Mesenchymal stem cell (in vitro differentiated cells and primary cell): ENCODE results near the gene CDHR2.

Experiments
- DNase-seq: peaks from one replicate; pipeline ENCODE4 v3.0.0-alpha.2; 2013
- H2AFZ ChIP-seq: one replicate; pipeline ENCODE4 v1.6.1; 2013; ENCODE audit warnings: low read depth, mild to moderate bottlenecking, control low read depth, inconsistent platforms, low read length, moderate library complexity
- H2AK5ac ChIP-seq: 2 replicates; pipeline ENCODE4 v1.6.1; 2013; ENCODE audit warnings: low read length, moderate library complexity, mild to moderate bottlenecking, inconsistent platforms; ENCODE audit not compliant: severe bottlenecking
- H2BK120ac ChIP-seq: one replicate; pipeline ENCODE4 v1.6.1; 2013; ENCODE audit warnings: low read depth, mild to moderate bottlenecking, inconsistent platforms, low read length, moderate library complexity
- H2BK12ac ChIP-seq, 2 experiments: one replicate each; pipeline ENCODE4 v1.6.1; 2013; ENCODE audit warnings: inconsistent platforms in 2 of 2, low read length in 2 of 2, mild to moderate bottlenecking in 2 of 2, moderate library complexity in 2 of 2, control low read depth in 1 of 2
- H2BK15ac ChIP-seq: one replicate; pipeline ENCODE4 v1.6.1; 2013; ENCODE audit warnings: mild to moderate bottlenecking, low read depth, inconsistent platforms; ENCODE audit not compliant: poor library complexity, severe bottlenecking
- H2BK5ac ChIP-seq: 2 replicates; pipeline ENCODE4 v1.6.1; 2013; ENCODE audit warnings: low read depth, mild to moderate bottlenecking, low read length, control low read depth, inconsistent platforms; ENCODE audit not compliant: poor library complexity, severe bottlenecking
- H3K14ac ChIP-seq, 2 experiments: one replicate each; pipeline ENCODE4 v1.6.1; 2013; ENCODE audit warnings: inconsistent platforms in 2 of 2, low read length in 2 of 2, control low read depth in 1 of 2, mild to moderate bottlenecking in 1 of 2, moderate library complexity in 1 of 2
- H3K18ac ChIP-seq, 2 experiments: one replicate each; pipeline ENCODE4 v1.6.1; 2013; ENCODE audit warnings: inconsistent platforms in 2 of 2, low read length in 2 of 2, control low read depth in 1 of 2, low read depth in 1 of 2, mild to moderate bottlenecking in 1 of 2
- H3K23ac ChIP-seq, 2 experiments: one replicate each; pipeline ENCODE4 v1.6.1; 2013; ENCODE audit warnings: inconsistent platforms in 2 of 2, low read length in 2 of 2, mild to moderate bottlenecking in 2 of 2, moderate library complexity in 2 of 2, control low read depth in 1 of 2
- H3K27ac ChIP-seq: 2 replicates; pipeline ENCODE4 v1.5.1; 2013; ENCODE audit warnings: mild to moderate bottlenecking, moderate library complexity, low read length, control low read depth, inconsistent platforms; ENCODE audit not compliant: poor library complexity, severe bottlenecking
- H3K27me3 ChIP-seq, 2 experiments: 2 replicates each; pipeline versions ENCODE4 v1.6.1 to v1.7.0; 2013; ENCODE audit warnings: low read length in 2 of 2, mild to moderate bottlenecking in 2 of 2, moderate library complexity in 2 of 2, control low read depth in 1 of 2, inconsistent platforms in 1 of 2; ENCODE audit not compliant: control insufficient read depth in 1 of 2, insufficient read depth in 1 of 2
- H3K36me3 ChIP-seq, 2 experiments: 2 replicates each; pipeline versions ENCODE4 v1.6.1 to v1.7.0; 2013; ENCODE audit warnings: low read length in 2 of 2, control low read depth in 1 of 2, inconsistent platforms in 1 of 2, low read depth in 1 of 2, mild to moderate bottlenecking in 1 of 2; ENCODE audit not compliant: insufficient read depth in 2 of 2, control insufficient read depth in 1 of 2
- H3K4ac ChIP-seq, 2 experiments: one replicate each; pipeline ENCODE4 v1.6.1; 2013; ENCODE audit warnings: inconsistent platforms in 2 of 2, low read length in 2 of 2, mild to moderate bottlenecking in 2 of 2, moderate library complexity in 2 of 2, control low read depth in 1 of 2, low read depth in 1 of 2
- H3K4me1 ChIP-seq: 2 replicates; pipeline ENCODE4 v1.6.1; 2013; ENCODE audit warnings: low read depth, low read length, control low read depth; ENCODE audit not compliant: control insufficient read depth, insufficient read depth
- H3K4me2 ChIP-seq: 2 replicates; pipeline ENCODE4 v1.6.1; 2013; ENCODE audit warnings: low read length, mild to moderate bottlenecking, inconsistent platforms; ENCODE audit not compliant: poor library complexity, severe bottlenecking
- H3K4me3 ChIP-seq, 2 experiments: 2 replicates each; pipeline versions ENCODE4 v1.5.1 to v1.7.0; 2013; ENCODE audit warnings: low read length in 2 of 2, mild to moderate bottlenecking in 2 of 2, control low read depth in 1 of 2, low read depth in 1 of 2; ENCODE audit not compliant: insufficient read depth in 1 of 2
- H3K79me1 ChIP-seq: replicated peaks from 2 replicates; pipeline ENCODE4 v1.6.1; 2013; ENCODE audit warnings: mild to moderate bottlenecking, control low read depth, low read length, inconsistent platforms; ENCODE audit not compliant: poor library complexity, severe bottlenecking
- H3K9ac ChIP-seq: 2 replicates; pipeline ENCODE4 v1.7.0; 2013; ENCODE audit warnings: mild to moderate bottlenecking, low read length, moderate library complexity
- H3K9me3 ChIP-seq: 2 replicates; pipeline ENCODE4 v1.7.0; 2013; ENCODE audit warnings: mild to moderate bottlenecking, low read length; ENCODE audit not compliant: control insufficient read depth
- H4K8ac ChIP-seq: one replicate; pipeline ENCODE4 v1.6.1; 2013; ENCODE audit warnings: inconsistent platforms, mild to moderate bottlenecking, low read length, moderate library complexity
- H4K91ac ChIP-seq: one replicate; pipeline ENCODE4 v1.6.1; 2013; ENCODE audit warnings: mild to moderate bottlenecking, low read length, inconsistent platforms
- WGBS: methylation state at CpG from one replicate; pipeline ENCODE4 v1.1.7; 2013; ENCODE audit warnings: mixed read lengths; 5-methylcytosine and 5-hydroxymethylcytosine counted together

The CDHR2 gene

GRCh38 chr5:176528761-176529115 lies 20.4 kb upstream of the CDHR2 start:
- H2AFZ ChIP-seq, result no peak overlapping the region
- H3K9ac ChIP-seq, result no peak overlapping the region
- no peak overlapping the region for H3K23ac ChIP-seq
- H3K4me3 ChIP-seq, result no peak overlapping the region
- peaks cover 31% of the 10 kb centered on the region for H3K4me1 ChIP-seq
- no peak overlapping the region for H3K18ac ChIP-seq
- H2BK12ac ChIP-seq, result no peak overlapping the region
- 95% methylated on average over 17 of the region's 17 CpGs for WGBS
- H3K36me3 ChIP-seq, result peaks cover 44 to 67% of the 10 kb centered on the region in 2 experiments
- DNase-seq, result no peak
- H3K9me3 ChIP-seq, result no peaks in the 10 kb centered on the region
- no peak overlapping the region for H2BK5ac ChIP-seq
- H3K4me2 ChIP-seq, result no peak overlapping the region
- H2AK5ac ChIP-seq, result no peak overlapping the region
- H3K79me1 ChIP-seq, result peaks cover 32% of the 10 kb centered on the region
- H3K27ac ChIP-seq, result no peak overlapping the region
- H2BK15ac ChIP-seq, result no peak overlapping the region
- H4K91ac ChIP-seq, result no peak overlapping the region
- no peak overlapping the region for H4K8ac ChIP-seq
- H2BK120ac ChIP-seq, result no peak overlapping the region
- H3K27me3 ChIP-seq, result no peaks in the 10 kb centered on the region
- no peak overlapping the region for H3K4ac ChIP-seq
- no peak overlapping the region for H3K14ac ChIP-seq

- no peak overlapping the region for H2AFZ ChIP-seq
- no peak overlapping the region for H4K91ac ChIP-seq
- H3K27ac ChIP-seq, result no peak overlapping the region
- peaks cover 44 to 70% of the 10 kb centered on the region in 2 experiments for H3K36me3 ChIP-seq
- no peak overlapping the region for H2BK15ac ChIP-seq
- no peak overlapping the region for H3K18ac ChIP-seq
- peaks cover 32% of the 10 kb centered on the region for H3K79me1 ChIP-seq
- H3K4me3 ChIP-seq, result no peak overlapping the region
- H3K23ac ChIP-seq, result no peak overlapping the region
- H3K4ac ChIP-seq, result no peak overlapping the region
- no peak overlapping the region for H2BK120ac ChIP-seq
- no peak overlapping the region for H3K4me2 ChIP-seq
- H4K8ac ChIP-seq, result no peak overlapping the region
- WGBS, result 96% methylated on average over 22 of the region's 26 CpGs
- H2BK5ac ChIP-seq, result no peak overlapping the region
- no peak overlapping the region for H3K14ac ChIP-seq
- no peak overlapping the region for H3K9ac ChIP-seq
- H2BK12ac ChIP-seq, result no peak overlapping the region
- no peaks in the 10 kb centered on the region for H3K27me3 ChIP-seq
- no peak for DNase-seq
- H2AK5ac ChIP-seq, result no peak overlapping the region
- H3K9me3 ChIP-seq, result no peaks in the 10 kb centered on the region
- H3K4me1 ChIP-seq, result peaks cover 36% of the 10 kb centered on the region
These were observed 19.9 kb upstream of the CDHR2 start for GRCh38 chr5:176529116-176529740.

GRCh38 chr5:176529741-176530141 lies 19.4 kb upstream of the CDHR2 start:
- H3K9ac ChIP-seq, result no peak overlapping the region
- H2BK15ac ChIP-seq, result no peak overlapping the region
- 96% methylated on average over 9 of the region's 11 CpGs for WGBS
- no peak overlapping the region for H2BK12ac ChIP-seq
- peaks cover 32% of the 10 kb centered on the region for H3K79me1 ChIP-seq
- no peak overlapping the region for H3K4me3 ChIP-seq
- H3K27ac ChIP-seq, result no peak overlapping the region
- peaks cover 42% of the 10 kb centered on the region for H3K4me1 ChIP-seq
- DNase-seq, result no peak
- no peak overlapping the region for H3K4ac ChIP-seq
- peaks cover 44 to 73% of the 10 kb centered on the region in 2 experiments for H3K36me3 ChIP-seq
- no peak overlapping the region for H3K4me2 ChIP-seq
- no peak overlapping the region for H3K14ac ChIP-seq
- no peak overlapping the region for H4K91ac ChIP-seq
- H2BK5ac ChIP-seq, result no peak overlapping the region
- no peak overlapping the region for H3K23ac ChIP-seq
- no peaks in the 10 kb centered on the region for H3K27me3 ChIP-seq
- H4K8ac ChIP-seq, result no peak overlapping the region
- no peak overlapping the region for H2AK5ac ChIP-seq
- H3K9me3 ChIP-seq, result no peaks in the 10 kb centered on the region
- H2BK120ac ChIP-seq, result no peak overlapping the region
- H2AFZ ChIP-seq, result no peak overlapping the region
- no peak overlapping the region for H3K18ac ChIP-seq

- 93% methylated on average over 20 of the region's 28 CpGs for WGBS
- H3K79me1 ChIP-seq, result peaks cover 33% of the 10 kb centered on the region
- H2BK15ac ChIP-seq, result no peak overlapping the region
- no peak overlapping the region for H3K9ac ChIP-seq
- no peak overlapping the region for H3K27ac ChIP-seq
- no peak overlapping the region for H2BK12ac ChIP-seq
- no peak for DNase-seq
- H2BK120ac ChIP-seq, result no peak overlapping the region
- H4K91ac ChIP-seq, result no peak overlapping the region
- H2AFZ ChIP-seq, result no peak overlapping the region
- no peaks in the 10 kb centered on the region for H3K27me3 ChIP-seq
- no peak overlapping the region for H3K14ac ChIP-seq
- H3K4me3 ChIP-seq, result no peak overlapping the region
- H3K36me3 ChIP-seq, result peaks cover 44 to 75% of the 10 kb centered on the region in 2 experiments
- H3K23ac ChIP-seq, result no peak overlapping the region
- H3K4ac ChIP-seq, result no peak overlapping the region
- no peaks in the 10 kb centered on the region for H3K9me3 ChIP-seq
- no peak overlapping the region for H3K18ac ChIP-seq
- H4K8ac ChIP-seq, result no peak overlapping the region
- no peak overlapping the region for H2AK5ac ChIP-seq
- H3K4me1 ChIP-seq, result peaks cover 47% of the 10 kb centered on the region
- no peak overlapping the region for H3K4me2 ChIP-seq
- H2BK5ac ChIP-seq, result no peak overlapping the region
These were observed 18.7 kb upstream of the CDHR2 start for GRCh38 chr5:176530393-176530982.
